IPS DF 6.9 (cell line): ENCODE results near the gene SNAPIN.
"Not testable (repeated sequence)": the region's sequence is repeated elsewhere in the genome, so short reads cannot be mapped to it uniquely, and the experiment has no call there.

Source experiments
- DNase-seq: peaks from one replicate; pipeline ENCODE4 v3.0.0-alpha.2; 2013; ENCODE audit warnings: low read depth, low spot score
- H3K27ac ChIP-seq: one replicate; pipeline ENCODE4 v1.5.1; 2013; ENCODE audit warnings: low read length, control low read depth
- H3K27me3 ChIP-seq: 2 replicates; pipeline ENCODE4 v1.6.1; 2013; ENCODE audit warnings: mild to moderate bottlenecking, low read length; ENCODE audit not compliant: control insufficient read depth, insufficient read depth
- H3K36me3 ChIP-seq: 2 replicates; pipeline ENCODE4 v1.6.1; 2013; ENCODE audit warnings: low read length; ENCODE audit not compliant: control insufficient read depth, insufficient read depth
- H3K4me1 ChIP-seq: 2 replicates; pipeline ENCODE4 v1.6.1; 2013; ENCODE audit warnings: low read length; ENCODE audit not compliant: control insufficient read depth, insufficient read depth
- H3K4me3 ChIP-seq: 2 replicates; pipeline ENCODE4 v1.5.1; 2013; ENCODE audit warnings: mild to moderate bottlenecking, low read length
- H3K9me3 ChIP-seq: 2 replicates; pipeline ENCODE4 v1.6.1; 2013; ENCODE audit warnings: low read length, inconsistent platforms; ENCODE audit not compliant: control insufficient read depth, insufficient read depth
- WGBS: extraction: QIAGEN DNeasy Blood & Tissue Kit; methylation state at CpG from one replicate; pipeline ENCODE4 v1.1.7; 2013; ENCODE audit warnings: mixed read lengths, missing lambda C conversion rate; ENCODE audit not compliant: insufficient read length, insufficient coverage; 5-methylcytosine and 5-hydroxymethylcytosine counted together

The SNAPIN gene

DNA sequence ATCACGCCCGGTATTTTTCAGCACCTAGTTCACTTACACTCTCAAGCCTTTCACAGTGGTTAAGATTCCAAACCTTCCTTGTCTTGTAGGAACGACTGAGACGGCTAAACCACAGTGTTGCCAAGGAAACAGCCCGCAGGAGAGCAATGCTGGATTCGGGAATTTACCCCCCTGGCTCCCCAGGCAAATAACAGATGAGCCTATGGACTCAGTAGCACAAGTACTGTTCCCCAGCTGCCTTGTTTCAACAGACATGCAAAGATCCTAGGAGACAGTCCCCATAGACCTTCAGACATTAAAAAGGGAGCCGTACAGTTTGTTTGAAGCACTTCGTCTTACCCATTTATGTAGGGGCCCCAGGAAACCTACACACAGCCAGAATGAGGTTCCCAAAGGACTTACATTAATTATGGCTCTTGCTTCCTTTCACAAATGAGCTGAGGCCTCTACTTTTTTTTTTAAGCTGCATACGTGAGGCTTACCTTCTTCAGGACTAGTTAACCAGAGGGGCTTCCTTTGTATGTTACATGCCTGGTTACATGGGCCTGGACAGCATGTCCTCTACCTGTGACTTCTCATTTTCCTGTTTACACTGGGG lies 2.7 kb downstream of the SNAPIN start:
- Histone ChIP-seq H3K27me3 (no peaks in the 10 kb centered on the region), H3K36me3 (peaks cover 24% of the 10 kb centered on the region; the same call in 1 of the 2 replicates), H3K9me3 (no peaks in the 10 kb centered on the region), H3K4me3 (no peak overlapping the region), H3K4me1 (no peaks in the 10 kb centered on the region), H3K27ac (no peak overlapping the region)
- no CpG with 5 or more reads among the region's 9 CpGs for WGBS
- DNase-seq, result no peak

DNA sequence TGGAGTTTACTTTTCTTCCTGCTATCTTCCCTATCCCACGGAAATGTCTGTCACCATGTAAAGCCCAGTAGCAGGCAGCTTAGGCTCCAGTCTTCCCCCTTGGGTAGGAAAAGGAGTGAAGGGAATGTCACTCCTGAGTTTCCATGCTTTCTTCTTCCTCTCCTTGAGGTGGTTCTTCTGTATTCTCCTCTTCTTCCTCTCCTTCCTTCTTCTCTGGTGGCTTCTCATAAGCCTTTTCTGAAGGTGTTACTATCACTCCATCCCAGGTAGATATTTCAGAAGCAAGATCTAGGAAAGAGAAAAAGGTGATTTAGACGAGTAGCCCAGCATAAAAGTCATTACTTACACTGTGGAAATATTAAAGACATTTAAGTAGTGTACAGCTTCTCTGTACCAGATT lies 3.8 kb downstream of the SNAPIN start:
- Histone ChIP-seq H3K27ac (no peak overlapping the region), H3K4me1 (no peaks in the 10 kb centered on the region), H3K4me3 (no peak overlapping the region), H3K9me3 (no peaks in the 10 kb centered on the region), H3K27me3 (no peaks in the 10 kb centered on the region), H3K36me3 (peaks cover 34% of the 10 kb centered on the region; the same call in 1 of the 2 replicates)
- DNase-seq, result no peak
- WGBS, result no CpG with 5 or more reads among the region's 2 CpGs

DNA sequence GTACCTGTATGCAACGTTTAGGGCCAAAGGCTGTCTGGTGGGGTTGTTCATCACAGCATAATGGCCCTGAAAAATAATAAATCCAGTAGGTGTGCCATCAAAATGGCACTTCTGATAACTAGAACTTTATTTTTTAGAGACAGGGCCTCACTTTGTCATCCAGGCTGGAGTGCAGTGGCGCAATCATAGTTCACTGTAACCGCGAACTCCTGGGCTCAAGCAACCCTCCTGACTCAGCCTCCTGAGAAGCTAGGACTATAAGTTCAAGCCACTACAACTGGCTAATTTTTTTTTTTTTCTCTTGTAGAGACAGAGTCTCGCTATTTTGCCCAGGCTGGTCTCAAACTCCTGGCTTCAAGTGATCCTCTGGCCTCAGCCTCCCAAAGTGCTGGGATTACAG lies 4.7 kb downstream of the SNAPIN start:
- no peak overlapping the region for H3K27ac ChIP-seq
- peaks cover 39% of the 10 kb centered on the region; the same call in 1 of the 2 replicates for H3K36me3 ChIP-seq

DNA sequence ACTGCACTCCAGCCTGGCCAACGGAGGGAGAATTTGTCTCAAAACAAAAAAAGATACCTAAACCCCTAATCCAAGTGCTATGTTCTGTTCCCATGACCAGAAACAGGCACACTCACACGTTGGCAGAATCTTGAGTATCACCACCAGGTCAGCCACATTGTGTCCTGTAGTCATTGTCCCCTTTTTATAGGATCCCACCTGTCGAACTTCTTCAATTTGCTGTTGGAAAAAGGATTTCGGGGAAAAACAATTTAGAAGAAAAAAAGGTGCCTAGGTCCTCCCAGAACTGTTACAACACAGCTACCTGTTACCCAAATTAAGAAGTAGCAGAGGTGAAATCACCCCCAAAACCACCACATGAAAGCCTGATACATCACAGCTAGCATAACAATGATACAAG lies 8.9 kb downstream of the SNAPIN start:
- H3K4me1 ChIP-seq, result no peaks in the 10 kb centered on the region; the same call in 1 of the 2 replicates
- DNase-seq, result no peak
- H3K36me3 ChIP-seq, result peaks cover 47% of the 10 kb centered on the region; the same call in 1 of the 2 replicates
- no CpG with 5 or more reads among the region's 4 CpGs for whole genome bisulfite sequencing
- H3K4me3 ChIP-seq, result no peak overlapping the region
- H3K27ac ChIP-seq, result no peak overlapping the region
- no peaks in the 10 kb centered on the region for H3K9me3 ChIP-seq
- no peaks in the 10 kb centered on the region for H3K27me3 ChIP-seq

More for the DNA sequence above, 4.7 kb downstream of the SNAPIN start:
- H3K27me3 ChIP-seq, result no peaks in the 10 kb centered on the region
- DNase-seq, result no peak
- H3K9me3 ChIP-seq, result no peaks in the 10 kb centered on the region
- no peak overlapping the region for H3K4me3 ChIP-seq
- no peaks in the 10 kb centered on the region for H3K4me1 ChIP-seq
- no CpG with 5 or more reads among the region's 5 CpGs for WGBS

DNA sequence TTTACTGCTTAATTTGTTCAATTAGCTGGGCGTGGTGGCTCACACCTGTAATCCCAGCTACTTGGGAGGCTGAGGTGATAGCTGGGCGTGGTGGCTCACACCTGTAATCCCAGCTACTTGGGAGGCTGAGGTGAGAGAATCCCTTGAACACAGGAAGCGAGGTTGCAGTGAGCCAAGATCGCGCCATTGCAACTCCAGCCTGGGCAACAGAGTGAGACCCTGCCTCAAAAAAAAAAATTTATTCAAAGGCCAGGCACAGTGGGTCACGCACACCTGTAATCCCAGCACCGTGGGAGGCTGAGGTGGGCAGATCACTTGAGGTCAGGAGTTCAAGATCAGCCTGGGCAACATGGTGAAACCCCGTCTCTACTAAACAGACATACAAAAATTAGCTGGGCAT lies 10.2 kb downstream of the SNAPIN start:
- peaks cover 40% of the 10 kb centered on the region; the same call in 1 of the 2 replicates for H3K36me3 ChIP-seq
- H3K27me3 ChIP-seq, H3K9me3 ChIP-seq, H3K4me3 ChIP-seq, DNase-seq, H3K4me1 ChIP-seq, H3K27ac ChIP-seq: not testable (repeated sequence)
- WGBS, result no CpG with 5 or more reads among the region's 8 CpGs

DNA sequence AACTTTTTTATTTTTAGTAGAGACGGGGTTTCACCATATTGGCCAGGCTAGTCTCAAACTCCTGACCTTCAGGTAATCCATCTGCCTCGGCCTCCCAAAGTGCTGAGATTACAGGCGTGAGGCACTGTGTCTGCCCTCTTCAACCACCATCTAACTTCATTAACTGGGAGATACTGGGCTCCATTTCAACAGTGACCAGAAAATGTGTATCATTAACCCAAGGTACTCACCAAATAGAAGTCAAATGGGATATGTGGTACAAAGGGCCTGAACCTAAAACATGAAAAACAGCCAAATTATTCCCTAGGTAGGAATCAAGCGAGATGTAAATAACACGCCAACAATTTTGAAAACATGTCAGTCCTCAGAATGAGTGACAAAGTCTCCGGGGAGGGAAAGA lies 11.1 kb downstream of the SNAPIN start:
- H3K4me3 ChIP-seq, result peak overlapping the region; percentile 88; the same call in 1 of the 2 replicates
- no peak for DNase-seq
- H3K9me3 ChIP-seq, result no peaks in the 10 kb centered on the region
- H3K36me3 ChIP-seq, result peaks cover 32% of the 10 kb centered on the region; the same call in 1 of the 2 replicates
- no peak overlapping the region for H3K27ac ChIP-seq
- H3K4me1 ChIP-seq, result no peaks in the 10 kb centered on the region; the same call in 1 of the 2 replicates
- H3K27me3 ChIP-seq, result no peaks in the 10 kb centered on the region
- no CpG with 5 or more reads among the region's 6 CpGs for WGBS

DNA sequence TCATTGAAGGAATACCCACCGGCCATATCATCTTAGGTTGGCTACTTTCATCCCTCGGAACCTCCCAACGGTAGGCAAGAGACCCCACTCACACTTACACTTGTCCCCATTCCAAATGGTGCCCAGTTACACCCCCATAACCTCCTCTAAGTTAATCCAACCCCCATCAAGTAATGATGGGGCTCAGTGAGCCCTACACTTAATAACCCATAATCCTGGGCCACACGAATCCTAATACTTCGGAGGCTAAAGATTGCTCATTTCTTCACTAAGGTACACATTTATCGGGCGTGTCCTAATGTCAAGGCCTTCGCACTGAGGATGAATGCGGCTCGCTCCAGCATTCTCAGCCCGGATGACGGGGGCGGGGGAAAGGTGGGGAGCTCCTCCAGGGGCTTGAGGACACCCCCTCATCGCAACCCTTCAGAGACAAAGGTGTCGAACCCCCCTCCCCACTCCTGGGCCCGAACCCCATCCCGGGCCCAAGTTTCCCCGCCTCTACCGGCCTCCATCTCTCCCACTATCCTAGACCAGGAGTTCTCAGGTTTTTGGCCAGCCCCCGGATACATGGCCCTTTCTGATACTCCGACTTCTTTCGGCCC lies 11.9 kb downstream of the SNAPIN start:
- H3K36me3 ChIP-seq, result peaks cover 29% of the 10 kb centered on the region; the same call in 1 of the 2 replicates
- H3K27me3 ChIP-seq, result no peaks in the 10 kb centered on the region
- H3K9me3 ChIP-seq, result no peaks in the 10 kb centered on the region
- H3K27ac ChIP-seq, result no peak overlapping the region
- no peak for DNase-seq
- no peaks in the 10 kb centered on the region; the same call in 1 of the 2 replicates for H3K4me1 ChIP-seq
- WGBS, result no CpG with 5 or more reads among the region's 22 CpGs
- peak overlapping the region; percentile 88 for H3K4me3 ChIP-seq

DNA sequence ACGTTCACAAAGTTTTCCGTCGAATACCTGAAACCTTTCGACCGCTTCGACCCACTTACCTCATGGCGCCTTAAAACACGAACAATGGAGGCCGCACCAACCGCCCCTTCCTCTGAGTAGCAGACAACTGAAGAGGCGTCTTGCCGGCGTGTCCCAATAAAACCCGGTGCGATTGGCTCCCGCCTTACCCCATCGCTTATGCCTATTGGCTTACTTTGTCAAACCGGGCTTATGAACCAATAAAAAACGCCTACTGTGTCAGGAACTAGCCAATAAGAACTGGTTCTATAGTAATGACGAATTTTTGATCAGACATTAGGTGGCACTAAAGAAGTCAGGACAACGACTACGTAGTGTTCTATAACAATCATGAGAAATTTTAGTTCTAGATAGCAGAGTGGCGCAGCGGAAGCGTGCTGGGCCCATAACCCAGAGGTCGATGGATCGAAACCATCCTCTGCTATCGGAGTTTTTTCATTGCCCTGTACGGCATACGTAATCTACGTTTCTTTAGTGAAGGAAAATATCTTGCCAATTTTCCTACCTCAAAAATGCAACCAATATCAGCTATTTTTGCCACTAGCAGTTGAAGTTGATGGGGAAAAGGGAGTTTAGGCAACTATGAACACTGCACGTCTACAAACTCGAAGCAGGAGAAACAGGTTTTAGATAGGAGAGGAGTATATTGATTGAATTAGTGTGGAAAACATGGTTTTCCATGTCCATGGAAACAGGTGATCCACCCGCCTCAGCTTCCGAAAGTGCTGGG lies 12.5 kb downstream of the SNAPIN start, which contains the start of gene ILF2:
ILF2 (minus strand) TSS at position 135 of the 769 bp plus-strand sequence; CDS start at position 64, 71 bp downstream.
- WGBS, result no CpG with 5 or more reads among the region's 35 CpGs
- H3K9me3 ChIP-seq, result no peaks in the 10 kb centered on the region

DNA sequence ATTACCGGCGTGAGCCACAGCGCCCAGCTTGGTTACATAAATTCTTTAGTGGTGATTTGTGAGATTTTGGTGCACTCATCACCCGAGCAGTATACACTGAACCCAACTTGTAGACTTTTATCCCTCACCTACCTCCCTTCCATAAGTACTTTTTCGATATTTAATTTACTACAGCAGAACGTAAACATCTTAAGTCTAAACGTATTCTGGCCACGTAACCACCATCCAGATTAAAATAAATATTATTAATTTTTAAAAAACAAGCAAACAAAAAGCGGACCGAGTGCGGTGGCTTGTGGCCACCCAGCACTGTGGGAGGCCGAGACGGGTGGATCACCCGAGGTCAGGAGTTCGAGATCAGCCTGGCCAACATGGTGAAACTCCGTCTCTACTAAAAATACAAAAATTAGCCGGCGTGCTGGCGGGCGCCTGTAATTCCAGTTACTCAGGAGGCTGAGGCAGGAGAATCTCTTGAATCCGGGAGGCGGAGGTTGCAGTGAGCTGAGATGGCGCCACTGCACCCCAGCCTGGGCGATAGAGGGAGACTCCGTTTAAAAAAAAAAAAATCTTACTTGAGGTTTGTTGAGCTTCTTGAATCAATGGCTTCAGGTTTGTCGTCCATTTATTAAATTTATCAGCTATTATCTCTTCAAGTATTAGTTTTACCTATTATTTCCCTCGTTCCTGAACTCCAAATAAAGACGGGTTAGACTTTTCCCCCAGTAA lies 13.3 kb downstream of the SNAPIN start:
- WGBS, result no CpG with 5 or more reads among the region's 28 CpGs
- not testable (repeated sequence) for H3K27me3 ChIP-seq

More for the DNA sequence above, 12.5 kb downstream of the SNAPIN start, which contains the start of gene ILF2:
- Histone ChIP-seq H3K27ac (no peak within 1 kb of the TSS), H3K27me3 (no peaks in the 10 kb centered on the region), H3K36me3 (peaks cover 29% of the 10 kb centered on the region; the same call in 1 of the 2 replicates), H3K4me3 (peak within 1 kb of the TSS; percentile 88), H3K4me1 (no peaks in the 10 kb centered on the region; the same call in 1 of the 2 replicates)
- peak; percentile 94 for DNase-seq

DNA sequence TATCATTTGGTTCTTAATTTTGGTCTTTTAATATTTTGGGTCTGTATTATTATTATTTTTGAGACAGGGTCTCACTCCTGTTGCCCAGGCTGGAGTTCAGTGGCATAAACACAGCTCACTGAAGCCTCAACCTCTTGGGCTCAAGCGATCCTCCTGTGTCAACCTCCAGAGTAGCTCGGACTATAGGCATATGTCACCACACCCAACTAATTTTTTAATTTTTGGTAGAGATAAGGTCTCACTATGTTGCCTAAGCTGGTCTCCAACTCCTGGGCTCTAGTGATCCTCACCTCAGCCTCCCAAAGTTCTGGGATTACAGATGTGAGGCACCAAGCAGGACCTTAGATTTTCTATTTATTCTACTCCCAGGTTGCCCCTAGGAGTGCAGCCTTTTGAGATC lies 15.0 kb downstream of the SNAPIN start:
- WGBS, result no CpG with 5 or more reads among the region's 2 CpGs
- no peaks in the 10 kb centered on the region; the same call in 1 of the 2 replicates for H3K27me3 ChIP-seq
- H3K36me3 ChIP-seq, result peaks cover 11% of the 10 kb centered on the region; the same call in 1 of the 2 replicates
- H3K27ac ChIP-seq, result no peak overlapping the region
- H3K4me1 ChIP-seq, result no peaks in the 10 kb centered on the region; the same call in 1 of the 2 replicates
- H3K4me3 ChIP-seq, result no peak overlapping the region
- H3K9me3 ChIP-seq, result no peaks in the 10 kb centered on the region
- no peak for DNase-seq

More for the DNA sequence above, 13.3 kb downstream of the SNAPIN start:
- not testable (repeated sequence) for H3K4me1 ChIP-seq, H3K9me3 ChIP-seq, DNase-seq, H3K27ac ChIP-seq
- Histone ChIP-seq H3K4me3 (peak overlapping the region; percentile 87; the same call in 1 of the 2 replicates), H3K36me3 (peaks cover 24% of the 10 kb centered on the region; the same call in 1 of the 2 replicates)
